Transverse colon (tissue), 4 donors: ENCODE measurements around the gene PAQR4. TPM values are rescaled to one million over a fixed set of nuclear protein-coding genes. Genes with fewer than 3 reads are reported as not detected.

Source experiments
- DNase-seq: peaks from one replicate; pipeline ENCODE4 v3.0.0-alpha.2; 2019
- H3K27ac ChIP-seq, 4 donors: fragments of 200-600 bp; sonication (generic); 2 replicates each; pipeline ENCODE4 v1.5.1; 2016 to 2018; ENCODE audit warnings: inconsistent platforms in 4 of 4
- H3K27me3 ChIP-seq: fragments of 200-600 bp; sonication (generic); 2 replicates; pipeline ENCODE4 v1.5.1; 2017; ENCODE audit warnings: inconsistent platforms
- H3K36me3 ChIP-seq, 4 donors: fragments of 200-600 bp; sonication (generic); 2 replicates each; pipeline ENCODE4 v1.5.1; 2017 to 2019; ENCODE audit warnings: inconsistent platforms in 4 of 4
- H3K4me1 ChIP-seq, 4 donors: fragments of 200-600 bp; sonication (generic); 2 replicates each; pipeline ENCODE4 v1.5.1; 2017 to 2020; ENCODE audit warnings: inconsistent platforms in 4 of 4
- H3K4me3 ChIP-seq, 4 donors: fragments of 200-600 bp; sonication (generic); 1 replicate in 1 of 4; 2 replicates in 3 of 4; pipeline versions ENCODE4 v1.5.1 to v1.6.1; 2017 to 2019; ENCODE audit warnings: inconsistent platforms in 4 of 4
- H3K9me3 ChIP-seq, 2 donors: fragments of 200-600 bp; sonication (generic); 2 replicates each; pipeline ENCODE4 v1.5.1; 2017 to 2019; ENCODE audit warnings: inconsistent platforms in 2 of 2
- CTCF ChIP-seq, 5 experiments: fragments of 200-600 bp in 3 of 5; fragments of 450-650 bp in 2 of 5; sonication (generic) in 3 of 5; IDR thresholded peaks; 1 replicate in 2 of 5; 2 replicates in 3 of 5; pipeline ENCODE4 v1.5.1; 2016 to 2017; ENCODE audit warnings: antibody characterized with exemption in 5 of 5, inconsistent platforms in 3 of 5, mild to moderate bottlenecking in 2 of 5, moderate library complexity in 1 of 5
- EP300 ChIP-seq: sonication (generic); formaldehyde crosslinking; IDR thresholded peaks from one replicate; pipeline ENCODE4 v1.6.1; 2017; ENCODE audit warnings: antibody characterized with exemption, low read depth
- POLR2A ChIP-seq: fragments of 450-650 bp; IDR thresholded peaks from one replicate; pipeline ENCODE4 v1.6.1; 2016; ENCODE audit warnings: antibody characterized with exemption, mild to moderate bottlenecking, moderate library complexity
- POLR2AphosphoS5 ChIP-seq, 3 donors: sonication (generic); formaldehyde crosslinking; IDR thresholded peaks; one replicate each; pipeline ENCODE4 v1.6.1; 2016; ENCODE audit warnings: antibody characterized with exemption in 3 of 3
- WGBS, 2 donors: methylation state at CpG; one replicate each; pipeline ENCODE4 v1.1.5; 2018; ENCODE audit warnings: low coverage in 1 of 2; 5-methylcytosine and 5-hydroxymethylcytosine counted together
- in situ Hi-C, 4 donors: fragments of 200-750 bp; cut with MboI; loops; one replicate each; pipeline versions ENCODE4 v1.15.0 to v1.15.1; 2017; ENCODE audit warnings: low sequenced_read_pairs in 3 of 4, low pct_ligation_motif_present in 1 of 4, low pct_unique_long_range_greater_than_20kb in 1 of 4
- intact Hi-C: fragments of 100-400 bp; cut with DNase I; formaldehyde crosslinking; loops from one replicate; pipeline ENCODE4 v1.15.1; 2023; ENCODE audit warnings: low total_unique reads
- total RNA-seq, 4 donors: library from RNA; depleted of rRNA; stranded (reverse); fragments of >200 nt; gene quantifications; one replicate each; pipeline ENCODE4 v1.1.0, GENCODE V29; 2016

The PAQR4 gene
- total RNA-seq, 4 donors from 2014 or later = 3.0 to 5.9 (median 4.4) TPM; not detected in 1

GRCh38 chr16:2986623-2987188, 17.6 kb downstream of the PAQR4 start:
- no peak for DNase-seq
- intact Hi-C loops (no loop called here), in situ Hi-C loops (no loop called here)
- H3K9me3 ChIP-seq = no peaks in the 10 kb centered on the region
- H3K4me1 ChIP-seq = peaks cover 0 to 17% (median 11%) of the 10 kb centered on the region in 4 donors
- TF ChIP-seq POLR2AphosphoS5 (IDR thresholded peaks at IDR 0.05) = no peak
- TF ChIP-seq POLR2A = no peak
- no peak for TF ChIP-seq CTCF (IDR thresholded peaks at IDR 0.05)
- TF ChIP-seq EP300 = no peak
- no peak overlapping the region for H3K27ac ChIP-seq
- no peaks in the 10 kb centered on the region for H3K36me3 ChIP-seq
- WGBS, 2 donors = 76% methylated on average over 14 of the region's 17 CpGs; no CpG with 5 or more reads in 1 of the 2 donors
- H3K27me3 ChIP-seq = peaks cover 5% of the 10 kb centered on the region
- no peak overlapping the region for H3K4me3 ChIP-seq

- no peaks in the 10 kb centered on the region for H3K9me3 ChIP-seq
- H3K36me3 ChIP-seq = no peaks in the 10 kb centered on the region
- H3K4me3 ChIP-seq = no peak overlapping the region
- peaks cover 5% of the 10 kb centered on the region for H3K27me3 ChIP-seq
- no peak for DNase-seq
- WGBS, 2 donors = 83% methylated on average over 9 of the region's 9 CpGs; no CpG with 5 or more reads in 1 of the 2 donors
- H3K4me1 ChIP-seq = peaks cover 0 to 17% (median 11%) of the 10 kb centered on the region in 4 donors
- H3K27ac ChIP-seq = no peak overlapping the region
- intact Hi-C loops = no loop called here
- in situ Hi-C loops = no loop called here
- TF ChIP-seq POLR2AphosphoS5 (IDR thresholded peaks at IDR 0.05) (no peak), EP300 (no peak), CTCF (IDR thresholded peaks at IDR 0.05) (no peak), POLR2A (no peak)
Observed at GRCh38 chr16:2987286-2987685, 18.1 kb downstream of the PAQR4 start.

- Histone ChIP-seq H3K9me3 (no peaks in the 10 kb centered on the region), H3K36me3 (no peaks in the 10 kb centered on the region), H3K4me3 (no peak overlapping the region), H3K4me1 (peaks cover 0 to 17% (median 11%) of the 10 kb centered on the region in 4 donors), H3K27me3 (peaks cover 5% of the 10 kb centered on the region), H3K27ac (no peak overlapping the region)
- DNase-seq = no peak
- intact Hi-C loops (no loop called here), in situ Hi-C loops (no loop called here)
- WGBS, 2 donors = 69% methylated on average over 5 of the region's 8 CpGs; no CpG with 5 or more reads in 1 of the 2 donors
- no peak for TF ChIP-seq EP300
- TF ChIP-seq POLR2AphosphoS5 (IDR thresholded peaks at IDR 0.05) = no peak
- TF ChIP-seq POLR2A = no peak
- no peak for TF ChIP-seq CTCF (IDR thresholded peaks at IDR 0.05)
Observed at GRCh38 chr16:2987833-2988232, 18.7 kb downstream of the PAQR4 start.

- intact Hi-C loops = no loop called here
- 69 to 100% methylated on average over 2 to 8 of the region's 8 CpGs for WGBS, 2 donors
- H3K36me3 ChIP-seq = no peaks in the 10 kb centered on the region
- no peak for DNase-seq
- peaks cover 0 to 12% (median 8%) of the 10 kb centered on the region in 4 donors for H3K4me1 ChIP-seq
- no peaks in the 10 kb centered on the region for H3K9me3 ChIP-seq
- TF ChIP-seq POLR2AphosphoS5 (IDR thresholded peaks at IDR 0.05) (no peak), EP300 (no peak), POLR2A (no peak), CTCF (IDR thresholded peaks at IDR 0.05) (no peak)
- H3K4me3 ChIP-seq = no peak overlapping the region
- no peak overlapping the region for H3K27ac ChIP-seq
- in situ Hi-C loops = no loop called here
- peaks cover 5% of the 10 kb centered on the region for H3K27me3 ChIP-seq
Observed at GRCh38 chr16:2988590-2989099, 19.5 kb downstream of the PAQR4 start.
